ENCODE results near the gene CRYBA2.

Gene CRYBA2

GRCh38 chr2:219035942-219036341, 42.7 kb upstream of the CRYBA2 start:
- no peak for TF ChIP-seq CTCF (IDR thresholded peaks at IDR 0.05; ENCODE audit: extremely low read depth, missing control alignments)
- no peak for DNase-seq (ENCODE audit: low spot score)

GRCh38 chr2:219034823-219035222, 41.6 kb upstream of the CRYBA2 start:
- DNase-seq (ENCODE audit: low spot score), result no peak
- TF ChIP-seq CTCF (IDR thresholded peaks at IDR 0.05; ENCODE audit: extremely low read depth, missing control alignments), result no peak

GRCh38 chr2:219032051-219032745, 39.0 kb upstream of the CRYBA2 start:
- TF ChIP-seq CTCF (IDR thresholded peaks at IDR 0.05; ENCODE audit: extremely low read depth, missing control alignments), result no peak
- no peak for DNase-seq (ENCODE audit: low spot score)

GRCh38 chr2:219031005-219031738, 38.0 kb upstream of the CRYBA2 start:
- no peak for TF ChIP-seq CTCF (IDR thresholded peaks at IDR 0.05; ENCODE audit: extremely low read depth, missing control alignments)
- no peak for DNase-seq (ENCODE audit: low spot score)

- TF ChIP-seq CTCF (IDR thresholded peaks at IDR 0.05; ENCODE audit: extremely low read depth, missing control alignments), result no peak
- no peak for DNase-seq (ENCODE audit: low spot score)
These were observed 37.1 kb upstream of the CRYBA2 start for GRCh38 chr2:219030177-219030940.

GRCh38 chr2:219029829-219030165, 36.6 kb upstream of the CRYBA2 start:
- TF ChIP-seq CTCF (IDR thresholded peaks at IDR 0.05; ENCODE audit: extremely low read depth, missing control alignments), result peak; percentile 93
- peak; percentile 84 for DNase-seq (ENCODE audit: low spot score)

Data from GM20000 (cell line).